Caco-2 (cell line): Measurements from ENCODE around the gene EPHX1. TPM values are rescaled to one million over a fixed set of nuclear protein-coding genes. Genes with fewer than 3 reads are reported as not detected.

Experiments
- BruUV-seq: library from RNA; stranded (reverse); fragments of 400-500 nt; replicated peaks from 2 replicates; lab custom pipeline; 2021; lab: Mats Ljungman, UMichigan
- CTCF ChIA-PET: fragments of 300-600 bp; sonication (Branson Sonifier 250); formaldehyde crosslinking; loops from one replicate; lab custom pipeline; 2022; ENCODE audit warnings: antibody characterized with exemption; lab: Charles Lee
- POLR2A ChIA-PET: fragments of 300-600 bp; sonication (Branson Sonifier 250); formaldehyde crosslinking; loops from one replicate; lab custom pipeline; 2022; ENCODE audit warnings: antibody characterized with exemption; lab: Charles Lee
- DNase-seq, 2 experiments: peaks; one replicate each; pipeline versions ENCODE4 v3.0.0 to v3.0.0-alpha.2; 2020 to 2022
- H3K27me3 ChIP-seq: replicated peaks from 2 replicates; pipeline ENCODE4 v1.6.0; 2011; ENCODE audit warnings: low read length; ENCODE audit not compliant: control insufficient read depth, insufficient read depth
- H3K36me3 ChIP-seq: 2 replicates; pipeline ENCODE4 v1.5.1; 2011; ENCODE audit warnings: low read length; ENCODE audit not compliant: control insufficient read depth, insufficient read depth
- H3K4me1 ChIP-seq: fragments of 250-450 bp; sonication (Bioruptor Pico); 2 replicates; pipeline ENCODE4 v1.5.1; 2020; ENCODE audit warnings: mild to moderate bottlenecking
- H3K4me3 ChIP-seq: 2 replicates; pipeline ENCODE4 v1.5.1; 2011; ENCODE audit warnings: low read depth, mild to moderate bottlenecking, control low read depth, low read length
- H3K9me3 ChIP-seq: fragments of 250-450 bp; sonication (Bioruptor Pico); 2 replicates; pipeline ENCODE4 v1.5.1; 2020; ENCODE audit warnings: mild to moderate bottlenecking, moderate library complexity
- H3K27ac Mint-ChIP-seq: one replicate; pipeline ENCODE4 v1.8.0; 2022; ENCODE audit warnings: mixed read lengths; ENCODE audit not compliant: unreplicated experiment
- H3K27me3 Mint-ChIP-seq: one replicate; pipeline ENCODE4 v1.8.0; 2022; ENCODE audit warnings: mixed read lengths; ENCODE audit not compliant: insufficient read depth, unreplicated experiment
- H3K36me3 Mint-ChIP-seq: one replicate; pipeline ENCODE4 v1.8.0; 2022; ENCODE audit warnings: mild to moderate bottlenecking, mixed read lengths; ENCODE audit not compliant: insufficient read depth, unreplicated experiment
- H3K4me1 Mint-ChIP-seq: one replicate; pipeline ENCODE4 v1.8.0; 2022; ENCODE audit warnings: low read depth, mixed read lengths; ENCODE audit not compliant: unreplicated experiment
- H3K4me3 Mint-ChIP-seq: one replicate; pipeline ENCODE4 v1.8.0; 2022; ENCODE audit warnings: mild to moderate bottlenecking, moderate library complexity, mixed read lengths; ENCODE audit not compliant: unreplicated experiment
- H3K9me3 Mint-ChIP-seq: one replicate; pipeline ENCODE4 v1.8.0; 2022; ENCODE audit warnings: mixed read lengths; ENCODE audit not compliant: unreplicated experiment
- CTCF ChIP-seq, 2 experiments: fragments of 200-600 bp in 1 of 2; IDR thresholded peaks; 1 replicate in 1 of 2; 2 replicates in 1 of 2; pipeline versions ENCODE4 v1.5.1 to v1.8.0; 2011 to 2022; ENCODE audit warnings: antibody characterized with exemption in 1 of 2, control low read depth in 1 of 2, inconsistent platforms in 1 of 2, low read depth in 1 of 2, low read length in 1 of 2, mild to moderate bottlenecking in 1 of 2, moderate library complexity in 1 of 2; ENCODE audit not compliant: insufficient read depth in 1 of 2, severe bottlenecking in 1 of 2, unreplicated experiment in 1 of 2
- intact Hi-C: fragments of 100-400 bp; cut with micrococcal nuclease; formaldehyde crosslinking; loops from one replicate; pipeline ENCODE4 v1.10.0; 2022; ENCODE audit not compliant: unreplicated experiment
- total RNA-seq: library from RNA; stranded (reverse); gene quantifications from 2 replicates; pipeline ENCODE4 v1.2.3, GENCODE V29; 2022

EPHX1 gene
- total RNA-seq, 1 experiment from 2014 or later = 88.5 TPM

GRCh38 chr1:225845571-225846259 is 35.8 kb downstream of the EPHX1 start:
- Mint-ChIP-seq H3K36me3 (peaks cover 92% of the 10 kb centered on the region), H3K9me3 (no peaks in the 10 kb centered on the region), H3K27me3 (no peaks in the 10 kb centered on the region), H3K4me3 (no peak overlapping the region), H3K27ac (no peak overlapping the region), H3K4me1 (no peaks in the 10 kb centered on the region)
- ChIA-PET CTCF (interaction anchor here (0.6 to 1.1 kb wide), 4 partner anchors 9 to 68 kb away, joined by 3 read pairs; partner anchors contain the start of gene SRP9), POLR2A (no interaction called here)
- H3K4me3 ChIP-seq = no peak overlapping the region
- H3K9me3 ChIP-seq = no peaks in the 10 kb centered on the region
- BruUV-seq = no TSS peak
- no peaks in the 10 kb centered on the region for H3K4me1 ChIP-seq
- H3K36me3 ChIP-seq = no peaks in the 10 kb centered on the region; the same call in 1 of the 2 replicates
- peak; percentile 82 for TF ChIP-seq CTCF (IDR thresholded peaks at IDR 0.05; ENCODE audit: insufficient read depth in 1 of 2, low read depth in 1 of 2, low read length in 1 of 2, severe bottlenecking in 1 of 2, unreplicated experiment in 1 of 2)
- no peaks in the 10 kb centered on the region for H3K27me3 ChIP-seq
- peak; percentile 85 to 87 for DNase-seq
- intact Hi-C loops = loop anchor here (1.0 to 10.0 kb wide), 5 partner anchors 33 to 370 kb away; partner anchors contain the start of gene SRP9

GRCh38 chr1:225846331-225847310 is 36.7 kb downstream of the EPHX1 start:
- POLR2A ChIA-PET = no interaction called here

More at GRCh38 chr1:225846331-225847310, 36.7 kb downstream of the EPHX1 start:
- Mint-ChIP-seq H3K4me1 (no peaks in the 10 kb centered on the region), H3K27me3 (no peaks in the 10 kb centered on the region), H3K27ac (no peak overlapping the region), H3K4me3 (no peak overlapping the region), H3K9me3 (no peaks in the 10 kb centered on the region), H3K36me3 (peaks cover 89% of the 10 kb centered on the region)
- Histone ChIP-seq H3K4me3 (no peak overlapping the region), H3K9me3 (no peaks in the 10 kb centered on the region), H3K4me1 (no peaks in the 10 kb centered on the region), H3K27me3 (no peaks in the 10 kb centered on the region), H3K36me3 (peaks cover 2% of the 10 kb centered on the region; the same call in 1 of the 2 replicates)
- no peak for TF ChIP-seq CTCF (IDR thresholded peaks at IDR 0.05; ENCODE audit: insufficient read depth in 1 of 2, low read depth in 1 of 2, low read length in 1 of 2, severe bottlenecking in 1 of 2, unreplicated experiment in 1 of 2)
- intact Hi-C loops = loop anchor here (1.0 to 10.0 kb wide), 5 partner anchors 34 to 371 kb away; partner anchors contain the start of gene SRP9
- no peak for DNase-seq
- no TSS peak for BruUV-seq
- CTCF ChIA-PET = interaction anchor here (0.6 to 1.1 kb wide), 4 partner anchors 21 to 69 kb away, joined by 3 read pairs; partner anchors contain the start of genes EPHX1 and SRP9
